ENCODE measurements around the gene ZBTB20.

ZBTB20 gene

GRCh38 chr3:114651555-114651954 is 495.5 kb downstream of the ZBTB20 start:
- Histone ChIP-seq H3K4me3 (replicated peaks; ENCODE audit: insufficient read depth, low read length) (no peak overlapping the region), H3K27me3 (ENCODE audit: insufficient read depth, poor library complexity, severe bottlenecking) (no peaks in the 10 kb centered on the region), H3K27ac (replicated peaks) (no peak overlapping the region)
- TF ChIP-seq REST (IDR thresholded peaks at IDR 0.05; ENCODE audit: insufficient replicate concordance, low read depth) = no peak
- no peak for TF ChIP-seq POLR2AphosphoS5 (IDR thresholded peaks at IDR 0.05; ENCODE audit: low read depth)
- TF ChIP-seq GABPA (IDR thresholded peaks at IDR 0.05; ENCODE audit: low read depth) = no peak
- no peak for TF ChIP-seq SPI1 (IDR thresholded peaks at IDR 0.05; ENCODE audit: borderline replicate concordance, low read depth)
- no peak for TF ChIP-seq CTCF (IDR thresholded peaks at IDR 0.05; ENCODE audit: insufficient read depth, low read length)
- no peak for DNase-seq (ENCODE audit: low read depth in 1 of 2, low spot score in 1 of 2)

GRCh38 chr3:114650808-114651207 is 496.3 kb downstream of the ZBTB20 start:
- Histone ChIP-seq H3K27ac (replicated peaks) (no peak overlapping the region), H3K27me3 (ENCODE audit: insufficient read depth, poor library complexity, severe bottlenecking) (no peaks in the 10 kb centered on the region), H3K4me3 (replicated peaks; ENCODE audit: insufficient read depth, low read length) (no peak overlapping the region)
- no peak for DNase-seq (ENCODE audit: low read depth in 1 of 2, low spot score in 1 of 2)
- TF ChIP-seq SPI1 (IDR thresholded peaks at IDR 0.05; ENCODE audit: borderline replicate concordance, low read depth) (no peak), REST (IDR thresholded peaks at IDR 0.05; ENCODE audit: insufficient replicate concordance, low read depth) (no peak), GABPA (IDR thresholded peaks at IDR 0.05; ENCODE audit: low read depth) (no peak), POLR2AphosphoS5 (IDR thresholded peaks at IDR 0.05; ENCODE audit: low read depth) (no peak), CTCF (IDR thresholded peaks at IDR 0.05; ENCODE audit: insufficient read depth, low read length) (no peak)

- H3K4me3 ChIP-seq (replicated peaks; ENCODE audit: insufficient read depth, low read length) = no peak overlapping the region
- no peak for TF ChIP-seq POLR2AphosphoS5 (IDR thresholded peaks at IDR 0.05; ENCODE audit: low read depth)
- no peaks in the 10 kb centered on the region for H3K27me3 ChIP-seq (ENCODE audit: insufficient read depth, poor library complexity, severe bottlenecking)
- no peak overlapping the region for H3K27ac ChIP-seq (replicated peaks)
- DNase-seq (ENCODE audit: low read depth in 1 of 2, low spot score in 1 of 2) = no peak
These were observed 497.8 kb downstream of the ZBTB20 start for GRCh38 chr3:114649331-114649730.

GRCh38 chr3:114646526-114646925 is 500.6 kb downstream of the ZBTB20 start:
- DNase-seq (ENCODE audit: low read depth in 1 of 2, low spot score in 1 of 2) = no peak
- Histone ChIP-seq H3K27ac (replicated peaks) (no peak overlapping the region), H3K4me3 (replicated peaks; ENCODE audit: insufficient read depth, low read length) (no peak overlapping the region), H3K27me3 (ENCODE audit: insufficient read depth, poor library complexity, severe bottlenecking) (no peaks in the 10 kb centered on the region)
- no peak for TF ChIP-seq REST (IDR thresholded peaks at IDR 0.05; ENCODE audit: insufficient replicate concordance, low read depth)
- TF ChIP-seq SPI1 (IDR thresholded peaks at IDR 0.05; ENCODE audit: borderline replicate concordance, low read depth) = no peak
- TF ChIP-seq GABPA (IDR thresholded peaks at IDR 0.05; ENCODE audit: low read depth) = no peak
- TF ChIP-seq POLR2AphosphoS5 (IDR thresholded peaks at IDR 0.05; ENCODE audit: low read depth) = no peak
- TF ChIP-seq CTCF (IDR thresholded peaks at IDR 0.05; ENCODE audit: insufficient read depth, low read length) = no peak
